Smooth muscle cell (in vitro differentiated cells): ENCODE measurements around the gene AGER. TPM values are rescaled to one million over a fixed set of nuclear protein-coding genes. Genes with fewer than 3 reads are reported as not detected.
A peak's percentile ranks its signal among the peaks of the same experiment; 100 is the strongest.

Source experiments
- DNase-seq: peaks from one replicate; lab custom pipeline; 2025; ENCODE audit not compliant: unreplicated experiment; lab: John Stamatoyannopoulos, UW
- H2AFZ ChIP-seq: fragments of 200-600 bp; sonication (generic); 2 replicates; pipeline ENCODE4 v1.6.0; 2016; ENCODE audit warnings: antibody characterized with exemption, low read depth, mild to moderate bottlenecking
- H3F3A ChIP-seq: fragments of 200-600 bp; sonication (generic); 2 replicates; pipeline ENCODE4 v1.6.0; 2017; ENCODE audit warnings: antibody characterized with exemption, low read depth
- H3K27ac ChIP-seq: fragments of 200-600 bp; sonication (generic); 2 replicates; pipeline ENCODE4 v1.5.1; 2016; ENCODE audit warnings: low read depth, mild to moderate bottlenecking
- H3K27me3 ChIP-seq: fragments of 200-600 bp; sonication (generic); 2 replicates; pipeline ENCODE4 v1.6.1; 2016; ENCODE audit warnings: low read depth, mild to moderate bottlenecking
- H3K36me3 ChIP-seq: fragments of 200-600 bp; sonication (generic); 2 replicates; pipeline ENCODE4 v1.5.1; 2016; ENCODE audit warnings: low read depth
- H3K4me1 ChIP-seq: fragments of 200-600 bp; sonication (generic); 2 replicates; pipeline ENCODE4 v1.5.1; 2016; ENCODE audit warnings: low read depth
- H3K4me2 ChIP-seq: fragments of 200-600 bp; sonication (generic); 2 replicates; pipeline ENCODE4 v1.6.0; 2016; ENCODE audit warnings: mild to moderate bottlenecking
- H3K4me3 ChIP-seq: fragments of 200-600 bp; sonication (generic); 2 replicates; pipeline ENCODE4 v1.5.1; 2016; ENCODE audit warnings: mild to moderate bottlenecking
- H3K79me2 ChIP-seq: fragments of 200-600 bp; sonication (generic); 2 replicates; pipeline ENCODE4 v1.6.0; 2016; ENCODE audit warnings: low read depth, mild to moderate bottlenecking
- H3K9ac ChIP-seq: fragments of 200-600 bp; sonication (generic); 2 replicates; pipeline ENCODE4 v1.6.0; 2016; ENCODE audit warnings: low read depth
- H3K9me3 ChIP-seq: fragments of 200-600 bp; sonication (generic); replicated peaks from 2 replicates; pipeline ENCODE4 v1.5.1; 2016; ENCODE audit warnings: low read depth
- H4K20me1 ChIP-seq: fragments of 200-600 bp; sonication (generic); 2 replicates; pipeline ENCODE4 v1.6.0; 2016; ENCODE audit warnings: low read depth
- CTCF ChIP-seq: fragments of 200-600 bp; sonication (generic); IDR thresholded peaks from 2 replicates; pipeline ENCODE4 v1.5.1; 2017; ENCODE audit warnings: borderline replicate concordance, mild to moderate bottlenecking, antibody characterized with exemption; ENCODE audit not compliant: insufficient read depth, poor library complexity, severe bottlenecking
- WGBS: methylation state at CpG from one replicate; pipeline ENCODE4 v1.1.7; 2016; ENCODE audit warnings: low lambda C conversion rate; 5-methylcytosine and 5-hydroxymethylcytosine counted together
- polyA plus RNA-seq: library from polyadenylated mRNA; unstranded; fragments of >200 nt; fragmentation: Nextera tagmentation; extraction: Ambion mirVana; gene quantifications from 2 replicates; pipeline ENCODE4 v1.2.1, GENCODE V29; 2016
- total RNA-seq: library from RNA; depleted of rRNA; stranded (reverse); fragments of >200 nt; gene quantifications from 2 replicates; pipeline ENCODE4 v1.2.3, GENCODE V29; 2014

AGER gene
- total and polyA plus RNA-seq, 2 experiments from 2014 or later = 2.5 to 2.6 TPM

- DNase-seq = peak; percentile 84
- no peaks in the 10 kb centered on the region for H3K27me3 ChIP-seq
- H3K27ac ChIP-seq = peak overlapping the region; percentile 99
- WGBS = under 1% methylated on average over 58 of the region's 58 CpGs
- no peaks in the 10 kb centered on the region for H4K20me1 ChIP-seq
- H3K79me2 ChIP-seq = no peaks in the 10 kb centered on the region
- H3F3A ChIP-seq = peaks cover 23% of the 10 kb centered on the region
- no peaks in the 10 kb centered on the region for H3K9me3 ChIP-seq
- no peaks in the 10 kb centered on the region for H3K36me3 ChIP-seq
- peak overlapping the region; percentile 86 for H3K4me2 ChIP-seq
- peak overlapping the region; percentile 97 for H3K9ac ChIP-seq
- peak overlapping the region; percentile 57 for H2AFZ ChIP-seq
- H3K4me1 ChIP-seq = peaks cover 25% of the 10 kb centered on the region
- peak overlapping the region; percentile 73 for H3K4me3 ChIP-seq
- no peak for TF ChIP-seq CTCF
Measured at GRCh38 chr6:32195902-32196681, 12.0 kb upstream of the AGER start.

- Histone ChIP-seq H3K36me3 (no peaks in the 10 kb centered on the region), H3K27me3 (no peaks in the 10 kb centered on the region), H3K4me2 (peak overlapping the region; percentile 86), H3K4me1 (peaks cover 30% of the 10 kb centered on the region), H3K79me2 (no peaks in the 10 kb centered on the region), H3K27ac (peak overlapping the region; percentile 99), H3F3A (peaks cover 23% of the 10 kb centered on the region), H2AFZ (no peak overlapping the region), H3K9me3 (no peaks in the 10 kb centered on the region), H3K9ac (no peak overlapping the region), H3K4me3 (peak overlapping the region; percentile 73), H4K20me1 (no peaks in the 10 kb centered on the region)
- WGBS = under 1% methylated on average over 25 of the region's 25 CpGs
- TF ChIP-seq CTCF = no peak
- DNase-seq = peak; percentile 100
Measured at GRCh38 chr6:32195652-32195901, 11.5 kb upstream of the AGER start.

- WGBS = 18% methylated on average over 15 of the region's 15 CpGs
- H3K4me1 ChIP-seq = peaks cover 32% of the 10 kb centered on the region
- no peaks in the 10 kb centered on the region for H3K79me2 ChIP-seq
- no peaks in the 10 kb centered on the region for H3K36me3 ChIP-seq
- no peak for DNase-seq
- peak; percentile 44 for TF ChIP-seq CTCF
- H2AFZ ChIP-seq = no peak overlapping the region
- H3K9me3 ChIP-seq = no peaks in the 10 kb centered on the region
- H3K27ac ChIP-seq = peak overlapping the region; percentile 91
- H3K4me2 ChIP-seq = peak overlapping the region; percentile 84
- H3K4me3 ChIP-seq = peak overlapping the region; percentile 51
- H3K27me3 ChIP-seq = no peaks in the 10 kb centered on the region
- H3F3A ChIP-seq = peaks cover 23% of the 10 kb centered on the region
- H4K20me1 ChIP-seq = no peaks in the 10 kb centered on the region
- peak overlapping the region; percentile 75 for H3K9ac ChIP-seq
Measured at GRCh38 chr6:32194825-32195651, 11.0 kb upstream of the AGER start.
